ENCODE results near the gene PRR14L. TPM values are rescaled to one million over a fixed set of nuclear protein-coding genes. Genes with fewer than 3 reads are reported as not detected.
"Not testable (repeated sequence)": the region's sequence is repeated elsewhere in the genome, so short reads cannot be mapped to it uniquely, and the experiment has no call there.

The PRR14L gene
- total RNA-seq, 1 experiment from 2014 or later = 43.9 TPM

GRCh38 chr22:31662668-31663037, 87.3 kb downstream of the PRR14L start:
- Histone ChIP-seq H4K20me1 (ENCODE audit: insufficient read depth) (peaks cover 10% of the 10 kb centered on the region; the same call in 1 of the 2 replicates), H3K27me3 (ENCODE audit: insufficient read depth, low read depth) (no peaks in the 10 kb centered on the region), H3K4me3 (peak overlapping the region; percentile 79), H3K4me2 (peak overlapping the region; percentile 94), H2AFZ (peak overlapping the region; percentile 78), H3K36me3 (ENCODE audit: low read depth) (no peaks in the 10 kb centered on the region), H3K79me2 (ENCODE audit: low read depth) (peaks cover 41% of the 10 kb centered on the region), H3F3A (ENCODE audit: insufficient read depth, low read depth) (peaks cover 29% of the 10 kb centered on the region), H3K4me1 (replicated peaks; ENCODE audit: insufficient read depth) (peaks cover 28% of the 10 kb centered on the region), H3K27ac (peak overlapping the region; percentile 98), H3K9me3 (ENCODE audit: insufficient read depth, low read depth) (no peaks in the 10 kb centered on the region), H3K9me2 (ENCODE audit: insufficient read depth) (no peaks in the 10 kb centered on the region)
- TSS peak; percentile 72 for BruUV-seq (replicated peaks)
- POLR2A ChIA-PET (ENCODE audit: unreplicated experiment) = interaction anchor here (0.6 to 1.4 kb wide), 11 partner anchors 14 to 921 kb away, joined by 3 to 16 read pairs (median 5); no protein-coding TSS in a partner anchor
- CTCF ChIA-PET = interaction anchor here (0.6 to 0.9 kb wide), 2 partner anchors 176 to 307 kb away, joined by 4 to 11 read pairs; no protein-coding TSS in a partner anchor
- intact Hi-C loops (cut with micrococcal nuclease; ENCODE audit: unreplicated experiment) = loop anchor here (1.0 to 10.0 kb wide), 4 partner anchors 16 to 422 kb away; no protein-coding TSS in a partner anchor
- DNase-seq = no peak
- TF ChIP-seq EZH2 (IDR thresholded peaks at IDR 0.05; ENCODE audit: low read depth) = no peak
- TF ChIP-seq CTCF (conservative IDR thresholded peaks at IDR 0.05) = no peak

GRCh38 chr22:31661851-31662667, 87.9 kb downstream of the PRR14L start, which contains the start of gene PISD:
Gene PISD (minus strand): TSS chr22:31662215. CDS start chr22:31662208, 7 bp downstream.
- Histone ChIP-seq H3K9me2 (ENCODE audit: insufficient read depth) (no peaks in the 10 kb centered on the region), H4K20me1 (ENCODE audit: insufficient read depth) (peaks cover 11% of the 10 kb centered on the region; the same call in 1 of the 2 replicates), H3K27me3 (ENCODE audit: insufficient read depth, low read depth) (no peaks in the 10 kb centered on the region), H3K4me1 (replicated peaks; ENCODE audit: insufficient read depth) (peaks cover 28% of the 10 kb centered on the region), H3K27ac (peak within 1 kb of the TSS; percentile 98), H3K4me2 (peak within 1 kb of the TSS; percentile 94), H3K9me3 (ENCODE audit: insufficient read depth, low read depth) (no peaks in the 10 kb centered on the region), H3F3A (ENCODE audit: insufficient read depth, low read depth) (peaks cover 29% of the 10 kb centered on the region), H3K36me3 (ENCODE audit: low read depth) (no peaks in the 10 kb centered on the region), H3K4me3 (peak within 1 kb of the TSS; percentile 79), H2AFZ (peak within 1 kb of the TSS; percentile 78), H3K79me2 (ENCODE audit: low read depth) (peaks cover 47% of the 10 kb centered on the region)
- CTCF ChIA-PET = interaction anchor here (0.6 to 1.6 kb wide), 3 partner anchors 12 to 308 kb away, joined by 4 to 11 read pairs (median 6); no protein-coding TSS in a partner anchor
- POLR2A ChIA-PET (ENCODE audit: unreplicated experiment) = interaction anchor here (0.5 to 1.4 kb wide), 17 partner anchors 9 to 1466 kb away, joined by 3 to 16 read pairs (median 5); partner anchors contain the start of gene RNF185
- intact Hi-C loops (cut with micrococcal nuclease; ENCODE audit: unreplicated experiment) = loop anchor here (1.0 to 10.0 kb wide), 4 partner anchors 16 to 423 kb away; no protein-coding TSS in a partner anchor
- DNase-seq = peak; percentile 98 to 99
- no TSS peak for BruUV-seq (replicated peaks)
- no peak for TF ChIP-seq EZH2 (IDR thresholded peaks at IDR 0.05; ENCODE audit: low read depth)
- TF ChIP-seq CTCF (conservative IDR thresholded peaks at IDR 0.05) = no peak

- peak overlapping the region; percentile 79 for H3K4me3 ChIP-seq
- H3F3A ChIP-seq (ENCODE audit: insufficient read depth, low read depth) = peaks cover 29% of the 10 kb centered on the region
- intact Hi-C loops (cut with micrococcal nuclease; ENCODE audit: unreplicated experiment) = loop anchor here (5.0 to 10.0 kb wide), 2 partner anchors 59 to 424 kb away; no protein-coding TSS in a partner anchor
- peaks cover 28% of the 10 kb centered on the region for H3K4me1 ChIP-seq (replicated peaks; ENCODE audit: insufficient read depth)
- peaks cover 16% of the 10 kb centered on the region; the same call in 1 of the 2 replicates for H4K20me1 ChIP-seq (ENCODE audit: insufficient read depth)
- not testable (repeated sequence) for H3K36me3 ChIP-seq (ENCODE audit: low read depth); H3K9me2 ChIP-seq (ENCODE audit: insufficient read depth); H3K27me3 ChIP-seq (ENCODE audit: insufficient read depth, low read depth); BruUV-seq (replicated peaks); H3K9me3 ChIP-seq (ENCODE audit: insufficient read depth, low read depth); H2AFZ ChIP-seq
- peak; percentile 67 to 88 for DNase-seq
- peaks cover 57% of the 10 kb centered on the region for H3K79me2 ChIP-seq (ENCODE audit: low read depth)
- ChIA-PET CTCF (interaction anchor here (1.6 kb wide), 1 partner anchor 14 kb away, joined by 4 read pairs; no protein-coding TSS in a partner anchor), POLR2A (ENCODE audit: unreplicated experiment) (interaction anchor here (0.6 to 0.7 kb wide), 4 partner anchors 9 to 788 kb away, joined by 3 to 10 read pairs (median 6); no protein-coding TSS in a partner anchor)
- H3K27ac ChIP-seq = peak overlapping the region; percentile 98
- H3K4me2 ChIP-seq = peak overlapping the region; percentile 94
Measured at GRCh38 chr22:31660860-31661341, 89.0 kb downstream of the PRR14L start.
